ENCODE measurements around the gene PLAAT4.

DNA sequence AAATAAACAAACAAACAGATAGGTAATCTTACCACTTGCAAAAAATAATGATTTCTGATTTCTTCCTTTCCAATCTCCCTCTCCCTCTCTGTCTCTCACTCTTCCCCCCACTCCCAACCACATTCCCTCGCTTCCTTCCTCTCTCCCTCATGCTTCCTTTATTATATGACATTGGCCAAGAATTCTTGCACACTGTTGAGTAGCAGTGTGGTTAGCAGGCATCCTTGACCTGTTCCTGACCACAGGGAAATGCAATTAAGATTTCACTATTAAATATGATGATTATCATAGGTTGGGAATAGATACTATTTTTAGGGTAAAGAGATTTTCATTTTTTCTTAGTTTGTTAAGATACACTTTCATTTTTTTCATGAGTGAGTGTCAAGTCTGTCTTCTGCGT lies 14.7 kb upstream of the PLAAT4 start:
- no peak for TF ChIP-seq POLR2A (IDR thresholded peaks at IDR 0.05; ENCODE audit: extremely low read depth, insufficient read length)
- TF ChIP-seq, protein P1, sequence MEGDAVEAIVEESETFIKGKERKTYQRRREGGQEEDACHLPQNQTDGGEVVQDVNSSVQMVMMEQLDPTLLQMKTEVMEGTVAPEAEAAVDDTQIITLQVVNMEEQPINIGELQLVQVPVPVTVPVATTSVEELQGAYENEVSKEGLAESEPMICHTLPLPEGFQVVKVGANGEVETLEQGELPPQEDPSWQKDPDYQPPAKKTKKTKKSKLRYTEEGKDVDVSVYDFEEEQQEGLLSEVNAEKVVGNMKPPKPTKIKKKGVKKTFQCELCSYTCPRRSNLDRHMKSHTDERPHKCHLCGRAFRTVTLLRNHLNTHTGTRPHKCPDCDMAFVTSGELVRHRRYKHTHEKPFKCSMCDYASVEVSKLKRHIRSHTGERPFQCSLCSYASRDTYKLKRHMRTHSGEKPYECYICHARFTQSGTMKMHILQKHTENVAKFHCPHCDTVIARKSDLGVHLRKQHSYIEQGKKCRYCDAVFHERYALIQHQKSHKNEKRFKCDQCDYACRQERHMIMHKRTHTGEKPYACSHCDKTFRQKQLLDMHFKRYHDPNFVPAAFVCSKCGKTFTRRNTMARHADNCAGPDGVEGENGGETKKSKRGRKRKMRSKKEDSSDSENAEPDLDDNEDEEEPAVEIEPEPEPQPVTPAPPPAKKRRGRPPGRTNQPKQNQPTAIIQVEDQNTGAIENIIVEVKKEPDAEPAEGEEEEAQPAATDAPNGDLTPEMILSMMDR (IDR thresholded peaks at IDR 0.05; ENCODE audit: low read depth, low read length): no peak
- TF ChIP-seq, protein P2, sequence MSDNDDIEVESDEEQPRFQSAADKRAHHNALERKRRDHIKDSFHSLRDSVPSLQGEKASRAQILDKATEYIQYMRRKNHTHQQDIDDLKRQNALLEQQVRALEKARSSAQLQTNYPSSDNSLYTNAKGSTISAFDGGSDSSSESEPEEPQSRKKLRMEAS (IDR thresholded peaks at IDR 0.05; ENCODE audit: low read depth, low read length): no peak
